ENCODE results near the gene TTLL7.

GRCh38 chr1:83964153-83964552 lies 34.8 kb downstream of the TTLL7 start:
- TF ChIP-seq CTCF (optimal IDR thresholded peaks at IDR 0.05 in 1 of 3, IDR thresholded peaks at IDR 0.05 in 1 of 3, conservative IDR thresholded peaks at IDR 0.05 in 1 of 3; ENCODE audit: extremely low read depth in 1 of 3, insufficient read depth in 2 of 3, low read length in 3 of 3) (no peak), EZH2 (IDR thresholded peaks at IDR 0.05; ENCODE audit: low read length) (no peak)
